Heart right ventricle (tissue), 16 donors: ENCODE results near the gene CD300C. TPM values are rescaled to one million over a fixed set of nuclear protein-coding genes. Genes with fewer than 3 reads are reported as not detected.

Experiments used
- ATAC-seq, 8 donors: fragments of 200-7000 bp; cut with Tn5 transposase; one replicate each; pipeline ENCODE4 v1.9.1; 2020; ENCODE audit warnings: mild to moderate bottlenecking in 8 of 8, moderate library complexity in 8 of 8, moderate number of reproducible peaks in 1 of 8
- DNase-seq, 2 donors: peaks; one replicate each; pipeline ENCODE4 v3.0.0-alpha.2; 2020
- H3K27ac ChIP-seq, 10 donors: fragments of 200-600 bp; sonication (generic) in 2 of 10; one replicate each; pipeline versions ENCODE4 v1.5.0 to v1.8.0; 2020 to 2022; ENCODE audit warnings: mild to moderate bottlenecking in 3 of 10
- H3K27me3 ChIP-seq, 7 donors: fragments of 200-600 bp; one replicate each; pipeline ENCODE4 v1.8.0; 2021 to 2022; ENCODE audit warnings: mild to moderate bottlenecking in 2 of 7
- H3K36me3 ChIP-seq, 9 donors: fragments of 200-600 bp; sonication (generic) in 1 of 9; one replicate each; pipeline versions ENCODE4 v1.5.0 to v1.8.0; 2020 to 2022; ENCODE audit warnings: mild to moderate bottlenecking in 2 of 9
- H3K4me1 ChIP-seq, 9 donors: fragments of 200-600 bp; sonication (generic) in 1 of 9; one replicate each; pipeline versions ENCODE4 v1.5.0 to v1.8.0; 2020 to 2022; ENCODE audit warnings: mild to moderate bottlenecking in 4 of 9
- H3K4me3 ChIP-seq, 10 donors: fragments of 200-600 bp; sonication (generic) in 2 of 10; one replicate each; pipeline versions ENCODE4 v1.5.0 to v1.8.0; 2020 to 2022; ENCODE audit warnings: mild to moderate bottlenecking in 7 of 10, moderate library complexity in 2 of 10
- H3K9me3 ChIP-seq, 11 donors: fragments of 200-600 bp in 10 of 11; sonication (generic) in 2 of 11; one replicate each; pipeline versions ENCODE4 v1.5.0 to v1.8.0; 2013 to 2022; ENCODE audit warnings: mild to moderate bottlenecking in 2 of 11, control low read depth in 1 of 11, moderate library complexity in 1 of 11
- CTCF ChIP-seq, 9 donors: fragments of 200-600 bp; sonication (generic) in 2 of 9; IDR thresholded peaks; one replicate each; pipeline versions ENCODE4 v1.5.0 to v1.8.0; 2021 to 2022; ENCODE audit warnings: antibody characterized with exemption in 9 of 9, mild to moderate bottlenecking in 5 of 9, moderate library complexity in 1 of 9
- WGBS, 2 donors: extraction: QIAGEN DNeasy Blood & Tissue Kit; methylation state at CpG; one replicate each; pipeline ENCODE4 v1.1.7; 2013; ENCODE audit warnings: inconsistent platforms in 1 of 2; 5-methylcytosine and 5-hydroxymethylcytosine counted together
- intact Hi-C, 10 donors: fragments of 100-400 bp; cut with DNase I; formaldehyde crosslinking; loops; one replicate each; pipeline versions ENCODE4 v1.11.1 to v1.14.2; 2022
- polyA plus RNA-seq, 2 donors: library from polyadenylated mRNA; stranded (reverse); fragments of 200-250 nt; gene quantifications; one replicate each; pipeline ENCODE4 v1.2.3, GENCODE V29; 2013
- total RNA-seq, 10 donors: library from RNA; stranded (reverse); fragmentation: NEBNext Ultra II Directional in 3 of 10; extraction: Animal tissue kit (Norgen Biotek cat#: 25700) in 3 of 10; gene quantifications; one replicate each; pipeline versions ENCODE4 v1.2.1 to v1.2.4, GENCODE V29; 2021 to 2023
- donor health status: Arrhythmogenic right ventricular cardiomyopathy.
- donor health status: ischemic (EF 13 %, LVEDD 7.1; RV severe dilation, severe dysfunction).
- donor health status: healthy with polysubstance abuse.
- donor health status: DM: no; HTN: yes; CAD: no.
- donor health status: DM: no; HTN: no; CAD: no.
- donor health status: ischemic (EF 25% LVEDD 6.9; RV normal size, moderate dysfunction).
- donor health status: ischemic (EF 25% LVEDD 5.7; RV mildly dilated, moderate dysfunction).
- donor health status: healthy.
- donor health status: DM: yes; HTN: yes; CAD: no.
- donor health status: Ischemic cardiomyopathy.
- donor health status: ischemic (EF 35%, LVEDD 5.7; RV mildly dilated, moderate dysfunction).
- donor health status: nonischemic (EF 11% LVEDD 7.7; RV severe dilation, severe dysfunction).
- donor health status: DM: yes; HTN: yes; CAD: no.
- donor health status: PGD.
- donor health status: ischemic (EF 29% LVEDD 5.4; RV normal size, mild dysfunction).
- donor health status: nonischemic (EF 23%, LVEDD 6.1; RV moderate dilation, normal function).

The CD300C gene
- total and polyA plus RNA-seq, 12 donors: 0.21 to 3.2 (median 0.55) TPM

DNA sequence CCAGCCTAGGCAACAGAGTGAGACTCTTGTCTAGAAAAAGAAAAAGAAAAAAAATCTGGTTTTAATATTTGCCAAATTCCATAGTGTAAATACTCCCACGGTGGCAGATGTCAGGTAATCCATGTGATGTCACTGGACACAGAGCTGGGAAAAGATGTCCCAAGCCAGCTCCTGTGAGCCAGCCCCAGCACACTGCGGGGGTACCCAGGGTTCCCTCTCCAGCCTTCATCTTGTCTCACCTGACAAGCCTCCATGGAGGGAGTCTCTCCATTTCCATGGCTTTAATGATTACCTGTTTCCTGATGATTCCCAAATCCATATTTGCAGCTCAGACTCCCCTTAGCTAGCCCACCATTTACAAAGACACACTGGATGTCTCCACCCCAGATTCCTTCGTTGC is 19.2 kb downstream of the CD300C start:
- no peak for ATAC-seq

GRCh38 chr17:74525781-74526288 is 20.1 kb downstream of the CD300C start:
- no peak overlapping the region for H3K4me3 ChIP-seq
- peaks cover 0 to 9% (median 0%) of the 10 kb centered on the region in 11 donors for H3K9me3 ChIP-seq
- TF ChIP-seq CTCF (IDR thresholded peaks at IDR 0.05): no peak
- no peak for DNase-seq
- H3K36me3 ChIP-seq: no peaks in the 10 kb centered on the region
- no peak for ATAC-seq
- H3K4me1 ChIP-seq: peaks cover 0 to 61% (median 0%) of the 10 kb centered on the region in 9 donors
- peaks cover 0 to 28% (median 2%) of the 10 kb centered on the region in 7 donors for H3K27me3 ChIP-seq
- 87% methylated on average over 14 of the region's 14 CpGs for WGBS, 2 donors
- no peak overlapping the region for H3K27ac ChIP-seq
- intact Hi-C loops: no loop called here

More for the DNA sequence above, 19.2 kb downstream of the CD300C start:
- H3K27ac ChIP-seq: peak overlapping the region in 1 of 10 donors; percentile 82
- H3K36me3 ChIP-seq: no peaks in the 10 kb centered on the region
- peaks cover 0 to 27% (median 2%) of the 10 kb centered on the region in 7 donors for H3K27me3 ChIP-seq
- intact Hi-C loops: no loop called here
- H3K4me1 ChIP-seq: peaks cover 0 to 58% (median 0%) of the 10 kb centered on the region in 9 donors
- H3K9me3 ChIP-seq: peaks cover 0 to 9% (median 0%) of the 10 kb centered on the region in 11 donors
- 63 to 65% methylated on average over 3 of the region's 3 CpGs for WGBS, 2 donors
- DNase-seq: no peak
- TF ChIP-seq CTCF (IDR thresholded peaks at IDR 0.05): no peak
- H3K4me3 ChIP-seq: no peak overlapping the region

- Histone ChIP-seq H3K27me3 (peaks cover 0 to 28% (median 0%) of the 10 kb centered on the region in 7 donors), H3K9me3 (peaks cover 0 to 9% (median 0%) of the 10 kb centered on the region in 11 donors), H3K4me1 (peaks cover 0 to 63% (median 0%) of the 10 kb centered on the region in 9 donors), H3K36me3 (no peaks in the 10 kb centered on the region), H3K4me3 (no peak overlapping the region), H3K27ac (no peak overlapping the region)
- intact Hi-C loops: no loop called here
- no peak for TF ChIP-seq CTCF (IDR thresholded peaks at IDR 0.05)
- DNase-seq (no peak), ATAC-seq (no peak)
- 83 to 94% methylated on average over 1 of the region's 1 CpG for WGBS, 2 donors
These were observed 20.5 kb downstream of the CD300C start for GRCh38 chr17:74525465-74525725.

DNA sequence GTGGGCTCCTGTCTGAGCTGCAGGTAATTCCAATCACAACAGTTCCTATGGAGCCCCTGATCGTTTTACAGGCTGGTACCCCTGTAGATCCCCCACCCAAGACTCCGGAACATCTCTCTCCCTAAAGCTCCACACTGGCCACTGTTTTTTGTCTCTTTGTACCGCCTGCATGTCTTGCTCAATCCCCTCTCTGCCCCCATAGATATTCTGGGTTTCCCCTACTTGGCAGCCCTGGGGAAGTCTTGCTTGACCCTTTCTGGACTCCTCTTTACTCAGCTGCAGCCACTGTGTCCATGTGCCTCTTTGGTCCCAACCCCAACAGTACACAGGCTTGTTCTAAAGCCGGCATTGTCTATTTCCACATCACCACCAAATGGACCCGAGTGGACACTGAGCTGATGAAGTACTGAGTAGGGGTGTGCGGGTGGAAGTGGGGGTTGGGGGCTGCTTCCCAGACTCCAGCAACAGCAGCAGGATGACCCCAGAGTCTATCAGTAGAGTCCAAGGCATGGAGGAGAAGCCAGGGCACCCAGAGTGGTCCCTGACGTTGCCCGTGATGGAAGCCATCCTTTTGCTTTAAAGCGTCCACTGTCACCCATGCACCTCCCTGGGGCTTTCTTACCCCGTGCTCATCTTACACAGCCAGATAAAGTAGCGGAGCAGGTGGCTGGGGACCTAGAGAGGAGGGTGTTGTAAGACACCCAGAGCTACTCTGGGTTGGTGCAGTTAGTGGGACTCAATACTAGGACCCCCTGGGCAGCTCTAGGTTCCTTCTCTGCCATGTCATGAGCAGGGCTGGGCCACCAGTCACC is 21.1 kb downstream of the CD300C start:
- Histone ChIP-seq H3K36me3 (no peaks in the 10 kb centered on the region), H3K27ac (peak overlapping the region in 1 of 10 donors; percentile 58), H3K9me3 (peaks cover 0 to 9% (median 0%) of the 10 kb centered on the region in 11 donors), H3K27me3 (peaks cover 0 to 28% (median 0%) of the 10 kb centered on the region in 7 donors), H3K4me3 (no peak overlapping the region), H3K4me1 (peaks cover 0 to 67% (median 0%) of the 10 kb centered on the region in 9 donors)
- no peak for ATAC-seq
- DNase-seq: no peak
- TF ChIP-seq CTCF (IDR thresholded peaks at IDR 0.05): no peak
- intact Hi-C loops: no loop called here
- 80 to 81% methylated on average over 11 of the region's 11 CpGs for WGBS, 2 donors
